Karpas-422 (cell line): ENCODE data around the gene PDE4DIP. TPM values are rescaled to one million over a fixed set of nuclear protein-coding genes. Genes with fewer than 3 reads are reported as not detected.
"Not testable (repeated sequence)": the region's sequence is repeated elsewhere in the genome, so short reads cannot be mapped to it uniquely, and the experiment has no call there.

Experiments used
- DNase-seq: peaks from one replicate; pipeline ENCODE4 v3.0.0-alpha.2; 2015
- H2AFZ ChIP-seq: fragments of 200-600 bp; sonication (generic); 2 replicates; pipeline ENCODE4 v1.6.1; 2014; ENCODE audit warnings: antibody characterized with exemption, low read length, mixed read lengths
- H3K27ac ChIP-seq: fragments of 200-600 bp; sonication (generic); 2 replicates; pipeline ENCODE4 v1.5.1; 2014; ENCODE audit warnings: mild to moderate bottlenecking, low read length, moderate library complexity
- H3K27me3 ChIP-seq: fragments of 200-600 bp; sonication (generic); 2 replicates; pipeline ENCODE4 v1.6.1; 2014; ENCODE audit warnings: low read length, mixed read lengths
- H3K36me3 ChIP-seq: fragments of 200-600 bp; sonication (generic); 2 replicates; pipeline ENCODE4 v1.6.1; 2014; ENCODE audit warnings: low read length, mixed read lengths; ENCODE audit not compliant: insufficient read depth
- H3K4me1 ChIP-seq: fragments of 200-600 bp; sonication (generic); 2 replicates; pipeline ENCODE4 v1.6.1; 2014; ENCODE audit warnings: mild to moderate bottlenecking, low read length, mixed read lengths
- H3K4me2 ChIP-seq: fragments of 200-600 bp; sonication (generic); 2 replicates; pipeline ENCODE4 v1.6.1; 2014; ENCODE audit warnings: low read length, low read depth, mild to moderate bottlenecking; ENCODE audit not compliant: poor library complexity, severe bottlenecking
- H3K4me3 ChIP-seq: fragments of 200-600 bp; sonication (generic); 2 replicates; pipeline ENCODE4 v1.5.1; 2014; ENCODE audit warnings: mild to moderate bottlenecking, antibody characterized with exemption, low read length, mixed read lengths
- H3K79me2 ChIP-seq: fragments of 200-600 bp; sonication (generic); 2 replicates; pipeline ENCODE4 v1.6.1; 2014; ENCODE audit warnings: mild to moderate bottlenecking, low read length, mixed read lengths
- H3K9ac ChIP-seq: fragments of 200-600 bp; sonication (generic); 2 replicates; pipeline ENCODE4 v1.6.0; 2014; ENCODE audit warnings: low read length
- H3K9me2 ChIP-seq: fragments of 200-600 bp; sonication (generic), shearing (Covaris generic); replicated peaks from 2 replicates; pipeline ENCODE4 v1.6.0; 2014; ENCODE audit warnings: mild to moderate bottlenecking, low read length, moderate library complexity; ENCODE audit not compliant: insufficient read depth
- H3K9me3 ChIP-seq: fragments of 300-700, 200-600 bp; sonication (generic); 2 replicates; pipeline ENCODE4 v1.6.1; 2014; ENCODE audit warnings: low read length, mixed read lengths
- H4K20me1 ChIP-seq: fragments of 200-600 bp; sonication (generic); 2 replicates; pipeline ENCODE4 v1.6.1; 2014; ENCODE audit warnings: mild to moderate bottlenecking, antibody characterized with exemption, low read length, low read depth; ENCODE audit not compliant: insufficient read depth
- total RNA-seq: library from RNA; depleted of rRNA; stranded (reverse); fragments of >200 nt; shearing (Covaris generic); gene quantifications from 2 replicates; pipeline ENCODE4 v1.2.3, GENCODE V29; 2014; ENCODE audit warnings: low replicate concordance

PDE4DIP gene
- total RNA-seq, 1 experiment from 2014 or later: 15.6 TPM

DNA sequence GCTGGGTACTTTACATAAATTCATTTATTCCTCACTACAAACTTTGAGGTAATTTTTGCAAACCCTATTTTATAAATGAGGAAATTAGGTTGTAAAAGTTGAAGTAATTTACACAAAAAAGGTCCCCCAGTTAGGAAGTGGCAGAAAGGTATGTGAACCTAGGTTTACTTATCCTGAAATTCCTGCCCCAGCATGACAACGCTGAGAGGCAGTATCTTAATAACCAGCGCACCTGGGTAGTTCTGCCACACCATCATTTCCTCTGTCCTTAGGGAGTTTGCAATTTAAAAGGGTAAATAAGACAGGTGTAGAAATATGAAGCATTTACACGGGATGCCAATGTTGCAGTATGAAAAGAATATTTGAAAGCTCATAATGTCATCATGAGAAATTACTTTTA, 79.6 kb downstream of the PDE4DIP start:
- not testable (repeated sequence) for DNase-seq, H3K4me2 ChIP-seq, H3K9me2 ChIP-seq, H3K4me3 ChIP-seq, H2AFZ ChIP-seq, H3K27ac ChIP-seq, H3K9me3 ChIP-seq, H4K20me1 ChIP-seq, H3K27me3 ChIP-seq, H3K9ac ChIP-seq, H3K79me2 ChIP-seq, H3K4me1 ChIP-seq, H3K36me3 ChIP-seq

DNA sequence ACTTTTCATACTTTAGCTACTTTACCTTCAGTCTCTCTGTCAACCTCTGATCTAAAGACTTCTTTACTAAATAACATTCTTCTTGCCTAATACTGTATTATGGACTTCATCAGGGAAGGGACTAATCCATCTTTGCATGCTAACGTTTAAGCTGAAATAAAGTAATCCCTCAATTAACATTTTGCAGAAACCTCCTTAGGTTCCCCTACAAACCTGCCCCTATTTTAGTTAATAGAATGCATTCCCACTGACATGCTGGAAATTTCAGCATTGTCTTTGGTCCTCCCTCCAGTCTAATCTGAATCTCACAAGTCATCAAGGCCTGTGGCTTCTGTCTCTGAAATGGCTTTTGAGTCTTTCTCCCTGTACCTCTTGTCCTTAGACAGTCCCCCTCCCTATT, 83.4 kb downstream of the PDE4DIP start:
- H3K79me2 ChIP-seq, H3K36me3 ChIP-seq, H4K20me1 ChIP-seq: not testable (repeated sequence)

DNA sequence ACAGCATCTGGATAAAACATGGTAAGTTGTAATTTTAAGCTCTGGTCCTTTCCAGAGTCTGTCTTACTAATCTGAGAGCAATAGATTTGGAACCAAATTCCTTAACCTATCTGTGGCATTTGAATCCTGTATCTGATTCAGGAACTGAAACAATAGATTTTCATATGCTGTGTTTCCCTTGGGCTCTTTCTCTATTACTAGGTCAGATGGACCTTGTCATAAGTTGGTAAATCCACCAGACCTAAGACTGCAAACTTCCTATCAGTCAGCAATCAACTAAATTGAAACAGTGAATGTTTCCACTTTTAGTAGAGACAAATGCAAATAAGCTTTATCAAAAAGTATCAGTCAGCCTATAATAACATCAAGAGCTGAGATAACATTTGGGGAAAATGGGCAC, 85.0 kb downstream of the PDE4DIP start:
- not testable (repeated sequence) for H3K9me2 ChIP-seq, H3K27me3 ChIP-seq, H3K36me3 ChIP-seq, H3K9me3 ChIP-seq, H3K27ac ChIP-seq, H3K4me2 ChIP-seq, H3K79me2 ChIP-seq, H2AFZ ChIP-seq, H3K4me1 ChIP-seq, H3K4me3 ChIP-seq, H3K9ac ChIP-seq, H4K20me1 ChIP-seq
- peak; percentile 28 for DNase-seq

More for the DNA sequence above, 83.4 kb downstream of the PDE4DIP start:
- not testable (repeated sequence) for DNase-seq, H3K4me2 ChIP-seq, H3K27ac ChIP-seq, H3K4me3 ChIP-seq, H3K9me3 ChIP-seq, H3K9me2 ChIP-seq, H3K9ac ChIP-seq, H2AFZ ChIP-seq, H3K27me3 ChIP-seq, H3K4me1 ChIP-seq

DNA sequence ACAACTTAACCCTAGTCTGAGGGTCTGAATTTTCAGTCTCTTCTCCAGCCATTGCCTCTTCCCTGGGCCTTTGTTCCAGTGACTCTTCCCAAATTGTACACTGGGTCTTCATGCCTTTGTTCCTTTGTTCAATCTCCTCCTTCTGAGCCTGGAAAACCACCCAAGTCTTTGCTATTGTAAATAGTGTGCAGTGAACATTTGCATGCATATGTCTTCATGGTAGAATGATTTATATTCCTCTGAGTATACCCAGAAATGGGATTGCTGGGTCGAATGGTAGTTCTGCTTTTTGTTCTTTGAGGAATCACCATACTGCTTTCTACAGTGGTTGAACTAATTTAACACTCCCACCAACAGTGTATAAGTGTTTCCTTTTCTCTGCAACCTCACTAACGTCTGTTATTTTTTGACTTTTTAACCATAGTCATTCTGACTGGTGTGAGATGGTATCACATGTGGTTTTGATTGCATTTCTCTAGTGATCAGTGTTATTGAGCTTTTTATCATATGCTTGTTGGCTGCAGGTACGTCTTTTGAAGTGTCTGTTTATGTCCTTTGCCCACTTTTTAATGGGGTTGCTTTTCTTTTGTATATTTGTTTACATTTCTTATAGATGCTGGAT, 91.3 kb downstream of the PDE4DIP start:
- H3K27me3 ChIP-seq, H3K9me3 ChIP-seq, H3K79me2 ChIP-seq, H3K4me1 ChIP-seq, H2AFZ ChIP-seq, H3K36me3 ChIP-seq, DNase-seq, H3K4me3 ChIP-seq, H3K27ac ChIP-seq, H3K9me2 ChIP-seq, H3K4me2 ChIP-seq, H3K9ac ChIP-seq, H4K20me1 ChIP-seq: not testable (repeated sequence)

DNA sequence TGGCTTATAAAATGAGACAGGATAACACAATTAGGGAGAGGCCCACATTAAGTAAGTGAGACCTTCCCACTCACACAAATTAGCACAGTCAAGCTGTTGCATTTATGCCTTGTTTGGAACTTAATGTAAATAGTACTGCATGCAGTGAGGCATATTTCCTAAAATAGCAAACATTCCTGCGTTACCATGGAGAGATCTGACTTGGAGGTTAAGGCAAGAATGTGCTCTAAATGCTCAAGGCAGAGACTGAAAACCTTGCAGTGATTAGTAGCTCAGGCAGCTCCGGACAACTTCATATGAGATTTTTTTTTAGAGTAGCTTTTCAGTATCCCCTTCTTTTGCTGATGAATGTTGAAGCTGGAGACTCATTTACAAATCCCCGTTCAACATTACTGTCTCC, 98.7 kb downstream of the PDE4DIP start:
- H3K9me3 ChIP-seq, H3K4me2 ChIP-seq, DNase-seq, H3K79me2 ChIP-seq, H3K4me1 ChIP-seq, H4K20me1 ChIP-seq, H3K9ac ChIP-seq, H3K36me3 ChIP-seq, H3K4me3 ChIP-seq, H3K9me2 ChIP-seq, H3K27ac ChIP-seq, H2AFZ ChIP-seq, H3K27me3 ChIP-seq: not testable (repeated sequence)

DNA sequence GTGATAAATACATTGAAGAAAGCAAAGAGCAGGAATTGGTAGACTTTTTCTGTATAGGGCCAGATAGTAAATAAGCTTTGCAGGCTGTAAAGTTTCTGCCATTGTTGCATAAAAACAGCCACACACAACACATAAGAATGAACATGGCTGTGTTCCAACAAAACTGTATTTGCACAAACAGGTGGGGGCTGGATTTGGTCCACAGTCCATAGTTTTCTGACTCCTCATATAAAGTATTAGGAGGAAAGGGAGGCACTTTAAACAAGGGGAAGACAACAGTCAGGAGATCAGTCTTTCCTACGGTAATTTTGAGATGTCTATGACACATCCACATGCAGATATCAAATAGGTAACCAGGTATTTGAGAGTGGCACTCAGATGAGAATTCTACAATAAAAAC, 100.9 kb downstream of the PDE4DIP start:
- not testable (repeated sequence) for H3K36me3 ChIP-seq, H3K9me3 ChIP-seq, H3K27ac ChIP-seq, H3K79me2 ChIP-seq, H3K4me2 ChIP-seq, H3K9me2 ChIP-seq, H2AFZ ChIP-seq, DNase-seq, H3K9ac ChIP-seq, H4K20me1 ChIP-seq, H3K27me3 ChIP-seq, H3K4me1 ChIP-seq, H3K4me3 ChIP-seq

DNA sequence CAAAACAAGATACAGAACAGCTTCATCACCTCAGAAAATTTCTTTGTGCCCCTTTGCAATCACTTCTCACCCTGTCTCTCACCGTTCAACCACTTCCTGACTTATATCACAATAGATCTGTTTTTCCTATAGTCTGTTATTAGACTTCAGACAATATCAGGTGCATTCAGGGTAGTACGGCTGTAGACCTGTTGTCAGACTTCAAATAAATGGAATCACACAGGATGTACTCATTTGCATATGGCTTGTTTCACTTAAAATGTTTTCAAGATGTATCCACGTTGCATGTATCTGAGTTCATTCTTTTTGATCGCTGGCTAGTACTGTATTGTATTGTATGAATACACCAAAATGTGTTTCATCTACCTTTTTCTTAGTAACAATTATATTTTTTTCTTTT, 104.5 kb downstream of the PDE4DIP start:
- H2AFZ ChIP-seq, H3K9me3 ChIP-seq, H3K27me3 ChIP-seq, H3K4me3 ChIP-seq, H3K36me3 ChIP-seq, H3K9me2 ChIP-seq, DNase-seq, H3K9ac ChIP-seq, H3K4me2 ChIP-seq, H3K27ac ChIP-seq, H3K4me1 ChIP-seq, H4K20me1 ChIP-seq, H3K79me2 ChIP-seq: not testable (repeated sequence)

DNA sequence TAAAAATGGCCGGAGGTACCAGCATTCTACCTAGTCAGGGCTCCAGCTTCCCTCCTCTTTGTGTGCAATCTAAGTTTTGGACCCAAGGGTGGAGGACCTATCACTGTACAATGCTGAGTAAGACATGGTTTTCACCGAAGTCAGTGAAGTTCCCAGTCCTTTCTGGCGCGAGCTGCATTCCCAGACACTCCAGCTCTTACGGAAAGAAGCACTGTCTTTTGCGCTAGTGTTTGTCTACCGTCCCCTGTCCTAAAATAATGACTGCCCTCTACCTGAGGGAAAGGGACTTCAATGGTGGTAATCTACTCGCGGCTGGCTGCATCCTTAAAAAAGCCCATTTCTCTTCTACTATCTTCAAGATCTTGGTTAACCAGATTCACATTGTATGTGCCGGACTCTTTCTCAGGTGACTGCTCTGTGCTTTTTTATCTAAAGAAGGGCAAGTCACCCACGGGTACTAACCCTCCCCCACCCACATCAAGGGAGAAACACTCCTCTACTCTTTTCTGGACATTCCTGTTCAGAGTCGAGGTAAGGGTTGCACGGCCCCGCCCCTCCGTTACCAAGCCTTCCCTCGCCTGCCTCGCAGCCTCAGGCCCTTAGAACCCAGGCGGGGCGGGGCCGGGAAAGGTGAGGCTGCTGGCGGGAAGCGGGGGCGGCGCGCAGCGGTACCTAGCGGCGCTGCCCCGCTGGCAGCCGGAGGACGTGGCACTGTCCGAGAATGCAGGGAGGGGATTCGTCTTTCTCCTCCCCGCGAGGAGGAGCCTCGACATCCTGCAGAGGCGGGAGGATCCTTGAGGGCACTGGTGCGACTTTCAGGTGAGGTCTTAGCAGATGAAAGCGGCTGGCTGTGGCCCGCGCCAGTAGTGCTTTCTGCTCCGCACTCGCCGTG, 107.4 kb downstream of the PDE4DIP start:
- not testable (repeated sequence) for H3K9me3 ChIP-seq, H3K79me2 ChIP-seq, H2AFZ ChIP-seq, H3K27me3 ChIP-seq, H3K36me3 ChIP-seq, H4K20me1 ChIP-seq, H3K4me1 ChIP-seq, H3K27ac ChIP-seq, H3K9me2 ChIP-seq
- H3K9ac ChIP-seq: peak overlapping the region; percentile 39
- peak overlapping the region; percentile 58 for H3K4me2 ChIP-seq
- H3K4me3 ChIP-seq: peak overlapping the region; percentile 41
- DNase-seq: peak; percentile 85
